GM18951 (cell line): ENCODE results near the gene ANKS1B.
"Not testable (repeated sequence)": the region's sequence is repeated elsewhere in the genome, so short reads cannot be mapped to it uniquely, and the experiment has no call there.

Experiments
- POLR2A ChIP-seq: IDR thresholded peaks from 4 replicates; pipeline ENCODE4 v1.6.1; 2011; ENCODE audit warnings: mild to moderate bottlenecking; ENCODE audit not compliant: insufficient read length, insufficient read depth; ENCODE audit errors: extremely low read depth
- in situ Hi-C: fragments of 300-500 bp; cut with MboI; formaldehyde crosslinking; loops from one replicate; pipeline ENCODE4 v1.12.0; 2022; ENCODE audit warnings: low sequenced_read_pairs, mixed read lengths, inconsistent platforms; ENCODE audit not compliant: unreplicated experiment

Gene ANKS1B

GRCh38 chr12:99810718-99811593 lies 173.8 kb downstream of the ANKS1B start:
- in situ Hi-C loops: no loop called here

DNA sequence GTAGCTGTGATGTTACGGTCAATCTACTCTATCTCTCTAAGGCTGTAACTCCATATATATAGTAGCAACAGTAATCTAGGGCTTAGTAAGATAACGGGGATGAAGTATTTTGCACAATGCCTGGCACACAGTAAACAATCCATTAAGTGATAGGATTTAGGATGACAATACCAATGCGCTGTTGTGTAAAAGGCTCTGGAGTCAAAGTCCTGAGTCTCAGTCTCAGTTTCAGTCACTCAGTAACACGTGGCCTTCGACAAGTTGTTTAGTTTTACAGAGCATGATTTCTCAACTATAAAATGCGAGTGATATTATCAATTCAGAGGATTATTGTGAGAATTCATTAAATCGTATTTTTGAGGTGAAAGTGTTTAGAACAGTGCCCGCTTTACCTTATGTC lies 174.8 kb downstream of the ANKS1B start:
- in situ Hi-C loops: no loop called here

More at GRCh38 chr12:99810718-99811593, 173.8 kb downstream of the ANKS1B start:
- TF ChIP-seq POLR2A: no peak

GRCh38 chr12:99806304-99806703 lies 178.4 kb downstream of the ANKS1B start:
- TF ChIP-seq POLR2A: no peak
- in situ Hi-C loops: no loop called here

More for the DNA sequence above, 174.8 kb downstream of the ANKS1B start:
- TF ChIP-seq POLR2A: no peak

DNA sequence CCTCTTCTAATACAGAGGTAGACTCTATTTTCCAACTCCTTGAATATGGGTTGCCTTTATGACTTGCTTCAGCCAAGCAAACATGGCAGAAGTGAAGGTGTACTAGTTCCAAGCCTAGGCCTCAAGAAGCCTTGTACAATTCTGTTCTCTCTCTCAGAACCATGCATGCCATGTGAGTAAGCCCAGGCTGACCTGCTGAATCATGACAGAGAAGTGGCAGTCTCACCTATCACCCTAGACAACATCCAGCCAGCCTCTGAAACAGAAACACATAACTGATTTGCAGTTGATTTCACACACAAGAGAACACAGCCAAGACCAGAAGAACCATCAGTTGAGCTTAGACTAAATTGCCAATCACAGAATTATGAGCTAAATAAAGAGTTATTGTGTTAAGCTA lies 180.0 kb downstream of the ANKS1B start:
- in situ Hi-C loops: no loop called here
- no peak for TF ChIP-seq POLR2A

DNA sequence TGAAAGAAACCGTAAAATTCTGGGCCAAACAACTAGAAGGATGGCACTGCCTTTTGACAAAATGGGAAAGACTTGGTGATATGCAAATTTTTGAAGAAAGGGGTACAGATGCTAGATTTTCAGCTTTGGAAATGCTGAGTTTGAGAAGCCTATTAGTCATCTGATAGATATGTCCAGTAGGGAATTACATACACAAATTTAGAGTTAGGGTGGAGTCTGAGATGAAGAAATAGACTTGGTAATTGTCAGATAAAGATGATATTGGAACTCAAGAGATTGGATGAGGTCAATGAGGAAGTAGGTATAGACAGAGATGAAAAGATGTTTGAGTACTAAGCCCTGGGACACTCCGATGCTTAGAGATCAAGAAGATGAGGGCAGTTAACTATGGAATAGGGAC lies 184.1 kb downstream of the ANKS1B start:
- in situ Hi-C loops: no loop called here
- no peak for TF ChIP-seq POLR2A

DNA sequence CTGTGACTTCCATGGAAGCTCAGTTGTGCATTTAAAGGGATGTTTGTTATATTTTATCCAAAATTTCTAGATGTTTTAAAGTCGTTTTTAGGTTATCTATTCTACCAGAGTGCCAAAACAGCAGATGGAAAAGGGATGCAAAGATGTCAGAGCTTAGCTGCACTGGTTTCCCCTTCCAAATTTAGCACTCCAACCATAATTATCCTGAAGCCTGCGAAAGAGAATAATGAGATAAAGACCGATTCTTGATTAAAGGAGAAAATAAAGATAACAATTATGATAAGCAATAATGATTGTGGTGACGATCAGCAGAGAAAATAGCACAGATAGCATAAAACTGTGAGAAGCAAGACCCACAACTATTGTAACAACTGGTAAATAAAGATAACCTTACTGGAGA lies 186.8 kb downstream of the ANKS1B start:
- in situ Hi-C loops: not testable (repeated sequence)

- in situ Hi-C loops: no loop called here
- no peak for TF ChIP-seq POLR2A
Observed at GRCh38 chr12:99783421-99783820, 201.3 kb downstream of the ANKS1B start.

DNA sequence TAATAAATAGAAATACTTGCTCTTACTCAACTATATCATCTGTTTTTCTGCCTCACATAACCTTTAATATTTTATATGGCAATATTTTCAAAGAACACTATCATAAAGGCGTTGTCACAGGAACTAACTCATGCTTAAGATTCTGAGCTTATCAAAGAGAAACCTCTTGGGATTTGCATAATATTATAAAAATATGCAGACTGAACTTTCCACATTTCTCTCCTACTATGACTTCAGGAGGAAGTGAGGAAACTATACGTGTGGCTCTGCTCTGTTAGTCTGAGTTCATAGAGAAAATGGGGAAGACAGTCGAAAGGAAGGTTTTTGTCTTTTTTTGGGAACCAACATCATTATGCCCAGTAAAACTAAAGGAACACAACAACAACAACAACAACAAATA lies 212.5 kb downstream of the ANKS1B start:
- in situ Hi-C loops: loop anchor here (25.0 kb wide), 2 partner anchors 385 to 735 kb away; no protein-coding TSS in a partner anchor
- TF ChIP-seq POLR2A: no peak

DNA sequence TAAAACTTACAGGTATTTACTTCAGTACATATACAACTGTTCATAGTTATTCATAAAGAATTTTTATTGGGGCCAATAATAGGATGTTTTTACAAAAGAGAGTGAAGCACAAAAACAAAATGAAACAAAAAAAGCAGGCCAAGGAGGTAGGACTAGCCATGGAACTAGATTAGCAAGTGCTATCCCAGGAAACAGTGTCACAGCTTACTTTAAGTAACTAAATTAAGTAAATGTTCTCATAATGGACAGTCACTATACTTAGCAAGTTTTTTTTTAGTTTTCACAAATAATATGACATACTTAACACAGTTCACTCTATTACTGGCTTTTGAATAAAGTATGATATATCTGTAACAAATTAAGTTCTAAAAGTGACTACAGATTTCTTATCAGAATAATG lies 213.1 kb downstream of the ANKS1B start:
- in situ Hi-C loops: loop anchor here (25.0 kb wide), 2 partner anchors 384 to 734 kb away; no protein-coding TSS in a partner anchor
- TF ChIP-seq POLR2A: no peak

DNA sequence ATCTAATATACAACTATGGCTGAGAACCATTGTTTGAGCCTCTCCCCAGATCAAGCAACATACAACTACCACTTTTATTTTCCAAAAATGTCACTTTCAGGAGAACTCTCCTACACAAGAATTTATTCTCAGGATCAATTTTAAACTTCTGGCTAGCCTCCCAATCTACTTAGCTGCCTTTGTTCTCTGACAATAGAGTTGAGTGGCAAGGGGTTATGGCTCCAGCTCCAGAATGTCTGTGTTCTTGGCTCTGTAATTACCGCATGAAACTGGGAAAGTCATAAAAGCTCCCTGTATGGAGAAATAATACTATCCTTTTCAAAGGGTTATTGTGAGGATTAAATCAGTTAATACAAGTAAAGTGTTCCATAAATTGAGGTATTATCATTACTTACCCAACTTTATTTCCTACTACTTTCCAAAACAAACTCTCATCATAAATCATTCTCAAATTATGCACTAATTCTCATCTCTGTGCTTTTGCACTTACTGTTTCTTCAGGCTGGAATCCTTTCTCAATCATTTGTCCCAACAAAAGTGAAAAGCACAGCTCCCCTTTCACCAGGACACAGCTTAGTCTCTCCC lies 215.2 kb downstream of the ANKS1B start:
- in situ Hi-C loops: loop anchor here (25.0 kb wide), 2 partner anchors 382 to 732 kb away; no protein-coding TSS in a partner anchor
- TF ChIP-seq POLR2A: no peak

DNA sequence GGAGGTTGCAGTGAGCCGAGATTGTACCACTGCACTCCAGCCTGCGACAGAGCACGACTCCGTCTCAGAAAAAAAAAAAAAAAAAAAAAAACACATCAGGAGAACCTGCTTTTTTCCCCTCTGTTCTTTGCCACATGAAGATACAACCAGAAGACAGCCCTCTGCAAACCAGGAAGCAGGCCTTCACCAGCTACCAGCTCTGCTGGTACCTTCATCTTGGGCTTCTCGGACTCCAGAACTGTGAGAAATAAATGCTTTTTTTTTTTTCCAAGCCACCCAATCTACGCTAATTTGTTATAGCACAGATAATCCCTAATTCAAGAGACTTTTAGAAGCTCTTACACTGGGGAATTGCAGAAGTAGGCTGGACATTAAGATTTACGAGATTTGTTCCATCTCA lies 216.0 kb downstream of the ANKS1B start:
- TF ChIP-seq POLR2A: no peak
- in situ Hi-C loops: loop anchor here (25.0 kb wide), 2 partner anchors 381 to 731 kb away; no protein-coding TSS in a partner anchor

DNA sequence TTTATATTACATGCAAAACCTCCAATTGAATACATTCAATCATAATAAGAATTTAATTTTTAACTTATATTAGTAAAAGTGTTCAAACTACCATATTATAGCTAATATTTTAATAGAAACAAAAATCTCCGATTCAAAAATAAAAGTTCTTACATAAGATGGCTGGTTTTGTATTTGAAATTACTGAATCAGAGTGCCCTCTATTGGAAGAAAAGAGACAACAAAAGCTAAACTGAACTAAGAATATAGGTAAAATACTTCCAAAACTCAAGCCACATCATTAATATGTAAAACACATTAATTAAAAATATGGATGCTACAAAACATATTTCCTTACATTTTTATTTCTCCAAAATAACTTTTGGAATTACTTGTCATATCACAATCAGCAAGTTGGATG lies 216.9 kb downstream of the ANKS1B start:
- in situ Hi-C loops: loop anchor here (25.0 kb wide), 2 partner anchors 381 to 731 kb away; no protein-coding TSS in a partner anchor
- TF ChIP-seq POLR2A: no peak

- in situ Hi-C loops: loop anchor here (25.0 kb wide), 2 partner anchors 379 to 729 kb away; no protein-coding TSS in a partner anchor
- no peak for TF ChIP-seq POLR2A
Observed at GRCh38 chr12:99766408-99766807, 218.3 kb downstream of the ANKS1B start.
